ENCODE data around the gene OPN4. TPM values are rescaled to one million over a fixed set of nuclear protein-coding genes. Genes with fewer than 3 reads are reported as not detected.

OPN4 gene
- total RNA-seq, 4 donors from 2014 or later = 0.29 to 0.80 (median 0.35) TPM

- no peak for TF ChIP-seq CTCF (IDR thresholded peaks at IDR 0.05)
- TF ChIP-seq POLR2A (IDR thresholded peaks at IDR 0.05) = no peak
- WGBS, 2 donors = 61 to 71% methylated on average over 15 to 17 of the region's 17 CpGs
- no peak overlapping the region for H3K4me3 ChIP-seq (ENCODE audit: low read depth, poor library complexity, severe bottlenecking)
- intact Hi-C loops (cut with DNase I; ENCODE audit: low total_unique reads) = no loop called here
- peak in 1 of 2 donors; percentile 46 for DNase-seq (ENCODE audit: low spot score in 2 of 2)
Observed at GRCh38 chr10:86661161-86662025, 7.0 kb downstream of the OPN4 start.

DNA sequence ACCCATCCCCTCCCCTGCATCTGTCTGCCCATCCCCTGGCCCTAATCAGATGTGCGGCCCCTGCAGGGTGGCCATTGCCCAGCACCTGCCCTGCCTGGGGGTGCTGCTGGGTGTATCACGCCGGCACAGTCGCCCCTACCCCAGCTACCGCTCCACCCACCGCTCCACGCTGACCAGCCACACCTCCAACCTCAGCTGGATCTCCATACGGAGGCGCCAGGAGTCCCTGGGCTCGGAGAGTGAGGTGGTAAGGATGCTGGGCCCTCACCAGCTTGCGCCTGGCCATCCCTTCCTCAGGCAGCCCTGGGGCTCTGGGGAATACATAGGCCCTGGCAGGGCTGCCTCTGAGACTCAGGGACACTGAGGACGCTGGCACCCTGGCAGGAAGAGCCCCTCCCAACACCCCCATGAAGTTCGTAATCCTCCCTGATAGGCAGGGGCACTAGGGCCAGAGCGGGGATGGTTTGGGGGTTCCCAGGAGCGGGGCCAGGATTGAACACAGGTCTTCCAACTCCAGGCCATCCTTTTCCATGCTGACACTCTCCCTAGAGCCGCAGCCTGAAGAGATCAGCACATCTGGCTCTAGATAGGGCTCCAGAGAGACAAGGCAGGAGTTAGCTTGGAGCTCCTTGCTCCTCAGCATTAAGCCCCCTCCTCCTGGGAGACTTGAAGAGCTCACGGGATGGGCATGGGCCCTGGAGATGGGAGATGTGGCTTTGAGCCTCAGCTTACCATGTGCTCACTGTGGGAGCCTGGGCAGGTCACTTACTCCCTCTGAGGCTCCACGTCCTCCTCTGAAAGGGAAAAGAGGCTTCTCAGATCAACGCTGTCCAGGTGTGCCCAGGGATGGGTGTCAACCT lies 8.1 kb downstream of the OPN4 start:
- DNase-seq (ENCODE audit: low spot score in 2 of 2) = no peak
- no peak overlapping the region for H3K4me3 ChIP-seq (ENCODE audit: low read depth, poor library complexity, severe bottlenecking)
- intact Hi-C loops (cut with DNase I; ENCODE audit: low total_unique reads) = no loop called here
- 78 to 89% methylated on average over 17 to 19 of the region's 19 CpGs for WGBS, 2 donors
- no peak for TF ChIP-seq POLR2A (IDR thresholded peaks at IDR 0.05)
- TF ChIP-seq CTCF (IDR thresholded peaks at IDR 0.05) = no peak

DNA sequence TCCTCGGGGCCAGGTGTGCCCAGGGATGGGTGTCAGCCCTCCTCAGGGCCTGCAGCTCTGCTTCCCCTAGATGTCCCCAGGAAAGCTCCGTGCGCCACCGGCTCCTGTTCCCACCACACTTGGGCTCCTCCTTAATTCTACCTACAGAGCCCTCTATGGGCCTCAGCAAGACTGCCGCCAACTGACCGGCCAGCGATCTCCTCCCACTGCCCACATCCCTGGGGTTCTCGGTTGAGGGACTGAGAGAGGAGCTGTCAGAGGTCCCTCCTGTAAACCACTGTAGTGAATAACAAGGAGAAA lies 8.6 kb downstream of the OPN4 start:
- no peak for DNase-seq (ENCODE audit: low spot score in 2 of 2)
- no peak for TF ChIP-seq POLR2A (IDR thresholded peaks at IDR 0.05)
- no peak for TF ChIP-seq CTCF (IDR thresholded peaks at IDR 0.05)
- no peak overlapping the region for H3K4me3 ChIP-seq (ENCODE audit: low read depth, poor library complexity, severe bottlenecking)
- intact Hi-C loops (cut with DNase I; ENCODE audit: low total_unique reads) = no loop called here
- WGBS, 2 donors = 91 to 93% methylated on average over 8 of the region's 8 CpGs

GRCh38 chr10:86663576-86664339 lies 9.4 kb downstream of the OPN4 start:
- no peak overlapping the region for H3K4me3 ChIP-seq (ENCODE audit: low read depth, poor library complexity, severe bottlenecking)
- 74 to 77% methylated on average over 10 of the region's 10 CpGs for WGBS, 2 donors
- intact Hi-C loops (cut with DNase I; ENCODE audit: low total_unique reads) = no loop called here
- TF ChIP-seq POLR2A (IDR thresholded peaks at IDR 0.05) (no peak), CTCF (IDR thresholded peaks at IDR 0.05) (no peak)
- DNase-seq (ENCODE audit: low spot score in 2 of 2) = no peak

GRCh38 chr10:86664341-86665217 lies 10.2 kb downstream of the OPN4 start:
- TF ChIP-seq POLR2A (IDR thresholded peaks at IDR 0.05) = no peak
- no peak for TF ChIP-seq CTCF (IDR thresholded peaks at IDR 0.05)
- WGBS, 2 donors = 66 to 68% methylated on average over 12 to 13 of the region's 13 CpGs
- DNase-seq (ENCODE audit: low spot score in 2 of 2) = no peak
- H3K4me3 ChIP-seq (ENCODE audit: low read depth, poor library complexity, severe bottlenecking) = no peak overlapping the region
- intact Hi-C loops (cut with DNase I; ENCODE audit: low total_unique reads) = no loop called here

Measured in lower leg skin (tissue), 4 donors.